ENCODE data around the gene FGFR1OP2.

The FGFR1OP2 gene

DNA sequence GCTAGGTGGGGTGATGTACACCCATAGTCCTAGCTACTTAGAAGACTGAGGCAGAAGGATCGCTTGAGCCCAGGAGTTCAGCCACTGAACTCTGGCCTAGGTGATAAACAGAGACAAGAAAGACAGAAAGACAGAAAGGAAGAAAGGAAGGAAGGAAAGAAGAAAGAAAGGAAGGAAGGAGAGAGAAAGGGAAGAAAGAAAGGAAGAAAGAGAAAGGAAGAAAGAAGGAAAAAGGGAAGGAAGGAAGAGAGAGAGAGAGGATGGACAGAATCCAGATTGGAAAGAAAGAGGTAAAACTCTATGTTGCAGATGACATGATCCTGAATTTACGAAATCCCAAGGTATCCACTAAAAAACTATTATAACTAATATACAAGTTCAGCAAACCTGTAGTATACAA, 8.7 kb upstream of the FGFR1OP2 start:
- peaks cover 39% of the 10 kb centered on the region for H3K79me2 ChIP-seq (ENCODE audit: low read length)
- no peak for TF ChIP-seq EZH2phosphoT487 (IDR thresholded peaks at IDR 0.05; ENCODE audit: low read depth)
- TF ChIP-seq, protein P1, sequence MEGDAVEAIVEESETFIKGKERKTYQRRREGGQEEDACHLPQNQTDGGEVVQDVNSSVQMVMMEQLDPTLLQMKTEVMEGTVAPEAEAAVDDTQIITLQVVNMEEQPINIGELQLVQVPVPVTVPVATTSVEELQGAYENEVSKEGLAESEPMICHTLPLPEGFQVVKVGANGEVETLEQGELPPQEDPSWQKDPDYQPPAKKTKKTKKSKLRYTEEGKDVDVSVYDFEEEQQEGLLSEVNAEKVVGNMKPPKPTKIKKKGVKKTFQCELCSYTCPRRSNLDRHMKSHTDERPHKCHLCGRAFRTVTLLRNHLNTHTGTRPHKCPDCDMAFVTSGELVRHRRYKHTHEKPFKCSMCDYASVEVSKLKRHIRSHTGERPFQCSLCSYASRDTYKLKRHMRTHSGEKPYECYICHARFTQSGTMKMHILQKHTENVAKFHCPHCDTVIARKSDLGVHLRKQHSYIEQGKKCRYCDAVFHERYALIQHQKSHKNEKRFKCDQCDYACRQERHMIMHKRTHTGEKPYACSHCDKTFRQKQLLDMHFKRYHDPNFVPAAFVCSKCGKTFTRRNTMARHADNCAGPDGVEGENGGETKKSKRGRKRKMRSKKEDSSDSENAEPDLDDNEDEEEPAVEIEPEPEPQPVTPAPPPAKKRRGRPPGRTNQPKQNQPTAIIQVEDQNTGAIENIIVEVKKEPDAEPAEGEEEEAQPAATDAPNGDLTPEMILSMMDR (IDR thresholded peaks at IDR 0.05; ENCODE audit: low read depth, low read length) = no peak

DNA sequence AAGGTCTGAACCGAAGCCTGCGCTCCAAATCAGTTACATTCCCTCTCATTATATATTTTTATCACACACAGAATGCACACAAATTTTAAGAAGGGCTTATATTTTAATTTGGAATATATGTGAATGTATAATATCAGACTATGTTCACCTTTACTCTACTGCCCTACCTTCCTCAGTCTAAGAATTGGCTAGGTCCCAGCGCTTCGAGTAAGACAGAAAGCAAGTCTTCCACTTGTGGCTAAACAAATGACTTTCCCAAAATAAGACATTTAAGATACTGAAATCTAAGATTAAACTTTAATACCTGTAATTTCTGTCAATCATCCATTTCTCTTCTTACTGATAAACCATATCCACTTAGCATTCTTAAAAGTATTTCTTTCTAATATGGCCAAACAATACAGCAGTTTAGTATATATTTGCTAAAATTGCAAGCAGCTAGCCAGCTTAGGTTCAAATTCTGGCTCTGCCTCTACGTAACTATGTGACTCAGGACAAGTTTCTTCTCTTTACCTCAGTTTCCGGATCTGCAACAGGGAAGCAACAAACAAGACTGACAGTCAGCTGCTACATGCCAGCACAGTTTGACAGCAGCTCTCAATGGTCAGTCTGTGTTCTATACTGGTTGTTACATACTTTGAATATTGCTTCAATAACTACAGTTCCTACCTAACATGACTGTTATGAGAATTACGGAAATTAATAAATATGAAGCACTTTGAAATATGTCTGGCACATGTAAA, 2.5 kb upstream of the FGFR1OP2 start:
- Histone ChIP-seq H3K4me3 (ENCODE audit: low read length) (peak overlapping the region; percentile 89), H3K4me1 (ENCODE audit: low read length) (peaks cover 29% of the 10 kb centered on the region), H3K9ac (ENCODE audit: low read length) (0 out of 2 replicates have a peak overlapping the region, but pooled peaks have one; percentile 89), H3K79me2 (ENCODE audit: low read length) (peaks cover 83% of the 10 kb centered on the region), H3K27ac (ENCODE audit: low read length) (no peak overlapping the region), H3K36me3 (replicated peaks; ENCODE audit: low read depth, low read length) (peaks cover 13% of the 10 kb centered on the region), H4K20me1 (ENCODE audit: insufficient read depth, low read length) (0 out of 2 replicates have a peak, but pooled peaks cover 1% of the 10 kb centered on the region), H3K27me3 (ENCODE audit: low read depth, low read length) (no peaks in the 10 kb centered on the region), H3K4me2 (ENCODE audit: low read length) (peak overlapping the region; percentile 83), H2AFZ (ENCODE audit: low read depth, low read length) (no peak overlapping the region), H3K9me3 (ENCODE audit: insufficient read depth, low read length) (no peaks in the 10 kb centered on the region)
- TF ChIP-seq, protein P1 (IDR thresholded peaks at IDR 0.05; ENCODE audit: low read depth, low read length) = no peak
- no peak for TF ChIP-seq EZH2phosphoT487 (IDR thresholded peaks at IDR 0.05; ENCODE audit: low read depth)

More for the DNA sequence above, 8.7 kb upstream of the FGFR1OP2 start:
- Histone ChIP-seq H3K9ac (ENCODE audit: low read length) (no peak overlapping the region), H3K4me1 (ENCODE audit: low read length) (no peaks in the 10 kb centered on the region), H3K27ac (ENCODE audit: low read length) (no peak overlapping the region), H3K4me3 (ENCODE audit: low read length) (no peak overlapping the region), H4K20me1 (ENCODE audit: insufficient read depth, low read length) (no peaks in the 10 kb centered on the region), H3K9me3 (ENCODE audit: insufficient read depth, low read length) (no peaks in the 10 kb centered on the region), H3K36me3 (replicated peaks; ENCODE audit: low read depth, low read length) (peaks cover 27% of the 10 kb centered on the region), H3K27me3 (ENCODE audit: low read depth, low read length) (no peaks in the 10 kb centered on the region), H3K4me2 (ENCODE audit: low read length) (no peak overlapping the region), H2AFZ (ENCODE audit: low read depth, low read length) (no peak overlapping the region)

DNA sequence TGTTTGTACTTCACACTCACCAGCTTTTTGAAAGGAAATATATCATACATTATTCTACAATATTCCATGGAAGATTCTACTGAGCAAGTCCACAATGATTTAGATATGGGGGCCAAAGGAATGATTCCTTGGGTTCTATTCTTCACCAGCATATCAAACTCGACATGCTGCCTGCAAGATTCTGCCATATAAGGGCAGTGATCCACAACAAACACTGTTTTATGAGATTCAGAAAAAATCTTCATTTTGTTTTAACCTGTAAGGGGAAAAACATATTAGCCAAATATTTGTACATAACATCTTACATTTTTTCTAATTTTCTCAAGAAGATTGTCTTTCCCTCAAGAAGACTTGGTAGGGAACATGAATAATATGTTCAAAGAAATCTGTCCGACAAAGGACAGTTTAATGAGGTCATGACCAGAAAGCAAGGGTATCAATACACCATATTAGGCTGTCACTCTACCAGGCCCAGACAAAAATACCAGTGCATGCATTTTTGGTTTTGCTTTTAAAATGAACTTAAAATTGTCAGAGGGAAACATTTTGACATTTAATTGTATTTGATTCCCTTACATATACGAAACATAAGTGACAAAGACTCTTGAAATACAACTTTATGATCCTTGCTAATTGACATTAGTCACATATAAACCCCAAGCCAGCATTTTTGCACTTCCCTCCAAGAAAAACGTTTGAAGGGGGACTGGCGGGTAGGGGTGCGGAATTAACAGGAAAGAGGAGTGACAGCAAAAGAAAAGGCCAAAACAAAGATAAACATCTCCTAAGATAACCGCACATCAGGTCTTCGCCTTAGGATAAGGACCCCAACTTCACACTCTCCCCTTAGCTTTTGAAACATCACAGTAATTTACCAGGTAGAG, 1.5 kb upstream of the FGFR1OP2 start:
- Histone ChIP-seq H3K27ac (ENCODE audit: low read length) (0 out of 2 replicates have a peak overlapping the region, but pooled peaks have one; percentile 70), H3K79me2 (ENCODE audit: low read length) (peaks cover 91% of the 10 kb centered on the region), H4K20me1 (ENCODE audit: insufficient read depth, low read length) (0 out of 2 replicates have a peak, but pooled peaks cover 5% of the 10 kb centered on the region), H3K4me3 (ENCODE audit: low read length) (peak overlapping the region; percentile 89), H3K36me3 (replicated peaks; ENCODE audit: low read depth, low read length) (peaks cover 13% of the 10 kb centered on the region), H3K4me2 (ENCODE audit: low read length) (peak overlapping the region; percentile 83), H3K9ac (ENCODE audit: low read length) (peak overlapping the region; percentile 89), H3K9me3 (ENCODE audit: insufficient read depth, low read length) (no peaks in the 10 kb centered on the region), H2AFZ (ENCODE audit: low read depth, low read length) (peak overlapping the region; percentile 65; the same call in 1 of the 2 replicates), H3K4me1 (ENCODE audit: low read length) (peaks cover 39% of the 10 kb centered on the region), H3K27me3 (ENCODE audit: low read depth, low read length) (no peaks in the 10 kb centered on the region)
- TF ChIP-seq, protein P1 (IDR thresholded peaks at IDR 0.05; ENCODE audit: low read depth, low read length) = no peak
- TF ChIP-seq EZH2phosphoT487 (IDR thresholded peaks at IDR 0.05; ENCODE audit: low read depth) = no peak

DNA sequence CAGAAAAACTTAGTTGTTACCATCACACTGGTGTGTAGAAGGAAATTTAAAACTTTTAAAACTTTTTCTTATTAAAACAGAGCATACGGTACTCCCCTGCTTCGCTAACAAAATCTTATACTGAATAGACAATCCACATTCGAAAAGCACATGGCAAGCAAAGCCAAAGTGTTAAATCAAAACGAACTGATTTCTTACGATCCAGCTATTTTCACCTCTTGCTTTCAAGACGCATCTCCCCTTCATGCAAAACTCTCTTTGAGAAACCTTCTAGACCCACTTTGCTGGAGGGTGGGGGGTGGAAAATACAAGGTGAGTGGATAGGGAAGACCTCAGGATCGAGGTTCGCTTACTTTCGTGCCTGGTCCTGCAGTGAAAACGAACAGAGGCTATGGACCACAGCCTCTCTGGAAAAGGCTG, 817 bp upstream of the FGFR1OP2 start:
- H3K4me2 ChIP-seq (ENCODE audit: low read length) = peak overlapping the region; percentile 83
- no peaks in the 10 kb centered on the region for H3K9me3 ChIP-seq (ENCODE audit: insufficient read depth, low read length)
- H3K4me1 ChIP-seq (ENCODE audit: low read length) = peaks cover 39% of the 10 kb centered on the region
- H3K27me3 ChIP-seq (ENCODE audit: low read depth, low read length) = no peaks in the 10 kb centered on the region
- peaks cover 93% of the 10 kb centered on the region for H3K79me2 ChIP-seq (ENCODE audit: low read length)
- H3K36me3 ChIP-seq (replicated peaks; ENCODE audit: low read depth, low read length) = peaks cover 10% of the 10 kb centered on the region
- peak overlapping the region; percentile 89 for H3K9ac ChIP-seq (ENCODE audit: low read length)
- peak overlapping the region; percentile 70 for H3K27ac ChIP-seq (ENCODE audit: low read length)
- peak overlapping the region; percentile 65 for H2AFZ ChIP-seq (ENCODE audit: low read depth, low read length)
- TF ChIP-seq, protein P1 (IDR thresholded peaks at IDR 0.05; ENCODE audit: low read depth, low read length) = no peak
- no peak for TF ChIP-seq EZH2phosphoT487 (IDR thresholded peaks at IDR 0.05; ENCODE audit: low read depth)
- 0 out of 2 replicates have a peak, but pooled peaks cover 5% of the 10 kb centered on the region for H4K20me1 ChIP-seq (ENCODE audit: insufficient read depth, low read length)
- peak overlapping the region; percentile 89 for H3K4me3 ChIP-seq (ENCODE audit: low read length)
